Activated T-cell treated with anti-CD3 and anti-CD28 coated beads for 1 hour (primary cell): ENCODE results near the gene OSBPL3.
"Not testable (repeated sequence)": the region's sequence is repeated elsewhere in the genome, so short reads cannot be mapped to it uniquely, and the experiment has no call there.

Experiments
- DNase-seq: peaks from one replicate; pipeline ENCODE4 v3.0.0-alpha.2; 2020; ENCODE audit warnings: low read depth

Gene OSBPL3

GRCh38 chr7:24794751-24795406 is 185.1 kb downstream of the OSBPL3 start:
- not testable (repeated sequence) for DNase-seq

- DNase-seq: no peak
Observed at GRCh38 chr7:24793982-24794648, 185.9 kb downstream of the OSBPL3 start.

- no peak for DNase-seq
Observed at GRCh38 chr7:24788961-24789576, 190.9 kb downstream of the OSBPL3 start.

GRCh38 chr7:24788075-24788474 is 191.9 kb downstream of the OSBPL3 start:
- DNase-seq: no peak

GRCh38 chr7:24786941-24787340 is 193.0 kb downstream of the OSBPL3 start:
- no peak for DNase-seq

- DNase-seq: no peak
Observed at GRCh38 chr7:24786306-24786705, 193.7 kb downstream of the OSBPL3 start.

GRCh38 chr7:24784277-24784676 is 195.7 kb downstream of the OSBPL3 start:
- no peak for DNase-seq

- DNase-seq: no peak
Observed at GRCh38 chr7:24783698-24784097, 196.3 kb downstream of the OSBPL3 start.

- no peak for DNase-seq
Observed at GRCh38 chr7:24781106-24781505, 198.9 kb downstream of the OSBPL3 start.

- DNase-seq: no peak
Observed at GRCh38 chr7:24779283-24779655, 200.7 kb downstream of the OSBPL3 start.

GRCh38 chr7:24778543-24779282 is 201.3 kb downstream of the OSBPL3 start:
- DNase-seq: no peak

GRCh38 chr7:24777806-24778205 is 202.2 kb downstream of the OSBPL3 start:
- no peak for DNase-seq

- DNase-seq: no peak
Observed at GRCh38 chr7:24773646-24774045, 206.3 kb downstream of the OSBPL3 start.

- no peak for DNase-seq
Observed at GRCh38 chr7:24769851-24770250, 210.1 kb downstream of the OSBPL3 start.

- no peak for DNase-seq
Observed at GRCh38 chr7:24769014-24769830, 210.8 kb downstream of the OSBPL3 start.

- DNase-seq: no peak
Observed at GRCh38 chr7:24767878-24768569, 212.0 kb downstream of the OSBPL3 start.

GRCh38 chr7:24764972-24765744 is 214.8 kb downstream of the OSBPL3 start:
- no peak for DNase-seq

- DNase-seq: no peak
Observed at GRCh38 chr7:24764011-24764410, 216.0 kb downstream of the OSBPL3 start.

GRCh38 chr7:24763303-24763901 is 216.6 kb downstream of the OSBPL3 start:
- no peak for DNase-seq

- no peak for DNase-seq
Observed at GRCh38 chr7:24762771-24763170, 217.2 kb downstream of the OSBPL3 start.
